WTC11 (cell line): ENCODE data around the gene PASD1.
"Not testable (repeated sequence)": the region's sequence is repeated elsewhere in the genome, so short reads cannot be mapped to it uniquely, and the experiment has no call there.

Experiments used
- FOXJ3 ChIP-seq: sonication (generic); formaldehyde crosslinking; IDR thresholded peaks from 2 replicates; pipeline ENCODE4 v1.9.0; 2021; ENCODE audit warnings: missing genetic modification reagents, mild to moderate bottlenecking, borderline replicate concordance
- GRHL2 ChIP-seq: fragments of 250-450 bp; sonication (Bioruptor Pico); IDR thresholded peaks from 2 replicates; pipeline ENCODE4 v1.8.0; 2022; ENCODE audit warnings: mild to moderate bottlenecking, moderate library complexity; ENCODE audit not compliant: insufficient replicate concordance, severe bottlenecking
- JUN ChIP-seq: sonication (generic); formaldehyde crosslinking; IDR thresholded peaks from 2 replicates; pipeline ENCODE4 v1.8.0; 2023; ENCODE audit warnings: mild to moderate bottlenecking, missing genetic modification reagents
- MAX ChIP-seq: sonication (generic); formaldehyde crosslinking; IDR thresholded peaks from 2 replicates; pipeline ENCODE4 v1.8.0; 2022; ENCODE audit warnings: mild to moderate bottlenecking, missing genetic modification reagents
- NFE2L1 ChIP-seq: sonication (generic); formaldehyde crosslinking; IDR thresholded peaks from 2 replicates; pipeline ENCODE4 v1.8.1; 2023; ENCODE audit warnings: missing genetic modification reagents
- ZNF121 ChIP-seq: sonication (generic); formaldehyde crosslinking; IDR thresholded peaks from 2 replicates; pipeline ENCODE4 v1.8.0; 2023; ENCODE audit warnings: missing genetic modification reagents
- TF ChIP-seq, protein P1 (sequence below): fragments of 200-600 bp; IDR thresholded peaks from 2 replicates; pipeline ENCODE4 v1.8.0; 2022; ENCODE audit warnings: antibody characterized with exemption
- TF ChIP-seq, protein P2 (sequence below): sonication (generic); formaldehyde crosslinking; IDR thresholded peaks from 2 replicates; pipeline ENCODE4 v1.8.0; 2022; ENCODE audit warnings: mild to moderate bottlenecking, missing genetic modification reagents

DNA sequence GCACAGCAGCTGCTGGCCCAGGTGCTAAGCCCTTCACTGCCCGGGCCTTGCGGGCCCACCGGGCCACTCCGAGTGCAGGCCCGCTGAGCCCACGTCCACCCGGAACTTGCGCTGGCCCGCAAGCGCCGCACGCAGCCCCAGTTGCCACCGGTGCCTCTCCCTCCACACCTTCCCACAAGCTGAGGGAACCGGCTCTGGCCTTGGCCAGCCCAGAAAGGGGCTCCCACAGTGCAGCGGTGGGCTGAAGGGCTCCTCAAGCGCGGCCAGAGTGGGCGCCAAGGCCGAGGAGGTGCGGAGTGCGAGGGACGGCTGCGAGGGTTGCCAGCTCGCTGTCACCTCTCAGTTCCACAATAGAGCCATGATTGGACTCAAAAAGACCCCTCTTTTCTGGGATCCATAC is 472 bp upstream of the PASD1 start:
- not testable (repeated sequence) for TF ChIP-seq MAX (CRISPR knock-in tag); JUN (CRISPR knock-in tag); FOXJ3 (CRISPR knock-in tag); NFE2L1 (CRISPR knock-in tag); GRHL2 (CRISPR knock-in tag); ZNF121
- TF ChIP-seq, protein P1, sequence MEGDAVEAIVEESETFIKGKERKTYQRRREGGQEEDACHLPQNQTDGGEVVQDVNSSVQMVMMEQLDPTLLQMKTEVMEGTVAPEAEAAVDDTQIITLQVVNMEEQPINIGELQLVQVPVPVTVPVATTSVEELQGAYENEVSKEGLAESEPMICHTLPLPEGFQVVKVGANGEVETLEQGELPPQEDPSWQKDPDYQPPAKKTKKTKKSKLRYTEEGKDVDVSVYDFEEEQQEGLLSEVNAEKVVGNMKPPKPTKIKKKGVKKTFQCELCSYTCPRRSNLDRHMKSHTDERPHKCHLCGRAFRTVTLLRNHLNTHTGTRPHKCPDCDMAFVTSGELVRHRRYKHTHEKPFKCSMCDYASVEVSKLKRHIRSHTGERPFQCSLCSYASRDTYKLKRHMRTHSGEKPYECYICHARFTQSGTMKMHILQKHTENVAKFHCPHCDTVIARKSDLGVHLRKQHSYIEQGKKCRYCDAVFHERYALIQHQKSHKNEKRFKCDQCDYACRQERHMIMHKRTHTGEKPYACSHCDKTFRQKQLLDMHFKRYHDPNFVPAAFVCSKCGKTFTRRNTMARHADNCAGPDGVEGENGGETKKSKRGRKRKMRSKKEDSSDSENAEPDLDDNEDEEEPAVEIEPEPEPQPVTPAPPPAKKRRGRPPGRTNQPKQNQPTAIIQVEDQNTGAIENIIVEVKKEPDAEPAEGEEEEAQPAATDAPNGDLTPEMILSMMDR: not testable (repeated sequence)
- TF ChIP-seq, protein P2, sequence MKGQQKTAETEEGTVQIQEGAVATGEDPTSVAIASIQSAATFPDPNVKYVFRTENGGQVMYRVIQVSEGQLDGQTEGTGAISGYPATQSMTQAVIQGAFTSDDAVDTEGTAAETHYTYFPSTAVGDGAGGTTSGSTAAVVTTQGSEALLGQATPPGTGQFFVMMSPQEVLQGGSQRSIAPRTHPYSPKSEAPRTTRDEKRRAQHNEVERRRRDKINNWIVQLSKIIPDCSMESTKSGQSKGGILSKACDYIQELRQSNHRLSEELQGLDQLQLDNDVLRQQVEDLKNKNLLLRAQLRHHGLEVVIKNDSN (CRISPR knock-in tag): not testable (repeated sequence)
